CD4-positive, alpha-beta T cell treated with Interleukin-10 for 1 hour (primary cell): Measurements from ENCODE around the gene TCF7.

Source experiments
- DNase-seq: peaks from one replicate; pipeline ENCODE4 v3.0.0-alpha.2; 2020

The TCF7 gene

GRCh38 chr5:134114886-134115805 is 665 bp downstream of the TCF7 start:
- peak; percentile 81 for DNase-seq

- DNase-seq, result no peak
These were observed 1.3 kb downstream of the TCF7 start for GRCh38 chr5:134115806-134116175.

- no peak for DNase-seq
These were observed 1.8 kb downstream of the TCF7 start for GRCh38 chr5:134116286-134116685.

- no peak for DNase-seq
These were observed 2.6 kb downstream of the TCF7 start for GRCh38 chr5:134116789-134117761.

GRCh38 chr5:134118212-134118835 is 3.8 kb downstream of the TCF7 start:
- no peak for DNase-seq

GRCh38 chr5:134119720-134120119 is 5.2 kb downstream of the TCF7 start:
- DNase-seq, result no peak

GRCh38 chr5:134120386-134121138 is 6.1 kb downstream of the TCF7 start:
- no peak for DNase-seq

GRCh38 chr5:134122530-134122929 is 8.0 kb downstream of the TCF7 start:
- peak; percentile 71 for DNase-seq

- no peak for DNase-seq
These were observed 8.9 kb downstream of the TCF7 start for GRCh38 chr5:134123360-134123759.

- peak; percentile 53 for DNase-seq
These were observed 10.0 kb downstream of the TCF7 start for GRCh38 chr5:134124289-134125038.

GRCh38 chr5:134125039-134126015 is 10.8 kb downstream of the TCF7 start:
- no peak for DNase-seq

GRCh38 chr5:134127376-134127861 is 12.9 kb downstream of the TCF7 start:
- peak; percentile 55 for DNase-seq

GRCh38 chr5:134127988-134128647 is 13.6 kb downstream of the TCF7 start:
- DNase-seq, result no peak

- DNase-seq, result no peak
These were observed 14.1 kb downstream of the TCF7 start for GRCh38 chr5:134128648-134128995.

- DNase-seq, result no peak
These were observed 15.1 kb downstream of the TCF7 start for GRCh38 chr5:134129411-134130238.

GRCh38 chr5:134130239-134130945 is 15.9 kb downstream of the TCF7 start:
- DNase-seq, result no peak

GRCh38 chr5:134131165-134131564 is 16.7 kb downstream of the TCF7 start:
- no peak for DNase-seq
